Parathyroid adenoma (tissue), 2 donors: ENCODE data around the gene ENTPD6.

Experiments used
- H2AFZ ChIP-seq: fragments of 300-600 bp; sonication (generic); one replicate; pipeline ENCODE4 v1.7.0; 2017; ENCODE audit warnings: antibody characterized with exemption, mild to moderate bottlenecking
- H3K27ac ChIP-seq: fragments of 300-600 bp; sonication (generic); one replicate; pipeline ENCODE4 v1.7.0; 2017
- H3K27me3 ChIP-seq: fragments of 300-600 bp; sonication (generic); one replicate; pipeline ENCODE4 v1.7.0; 2017; ENCODE audit warnings: low read length; ENCODE audit not compliant: control insufficient read depth, insufficient read depth
- H3K36me3 ChIP-seq: fragments of 300-600 bp; sonication (generic); one replicate; pipeline ENCODE4 v1.7.0; 2017; ENCODE audit warnings: low read length; ENCODE audit not compliant: control insufficient read depth, insufficient read depth
- H3K4me1 ChIP-seq: fragments of 300-600 bp; sonication (generic); one replicate; pipeline ENCODE4 v1.7.0; 2017; ENCODE audit warnings: control low read depth
- H3K4me2 ChIP-seq: fragments of 300-600 bp; sonication (generic); one replicate; pipeline ENCODE4 v1.7.0; 2017; ENCODE audit warnings: low read length
- H3K4me3 ChIP-seq: fragments of 300-600 bp; sonication (generic); one replicate; pipeline ENCODE4 v1.7.0; 2017; ENCODE audit warnings: low read depth, low read length
- H3K79me2 ChIP-seq: fragments of 300-600 bp; sonication (generic); one replicate; pipeline ENCODE4 v1.7.0; 2017; ENCODE audit warnings: control low read depth
- H3K9ac ChIP-seq: fragments of 300-600 bp; sonication (generic); one replicate; pipeline ENCODE4 v1.7.0; 2017; ENCODE audit warnings: mild to moderate bottlenecking
- H3K9me3 ChIP-seq: fragments of 300-600 bp; sonication (generic); one replicate; pipeline ENCODE4 v1.7.0; 2017; ENCODE audit warnings: low read length; ENCODE audit not compliant: control insufficient read depth
- TF ChIP-seq, protein P1 (sequence below): fragments of 300-600 bp; sonication (generic); IDR thresholded peaks from one replicate; pipeline ENCODE4 v1.7.0; 2017; ENCODE audit warnings: antibody characterized with exemption, mild to moderate bottlenecking
- donor health status: primary hyperparathyroidism.

ENTPD6 gene

DNA sequence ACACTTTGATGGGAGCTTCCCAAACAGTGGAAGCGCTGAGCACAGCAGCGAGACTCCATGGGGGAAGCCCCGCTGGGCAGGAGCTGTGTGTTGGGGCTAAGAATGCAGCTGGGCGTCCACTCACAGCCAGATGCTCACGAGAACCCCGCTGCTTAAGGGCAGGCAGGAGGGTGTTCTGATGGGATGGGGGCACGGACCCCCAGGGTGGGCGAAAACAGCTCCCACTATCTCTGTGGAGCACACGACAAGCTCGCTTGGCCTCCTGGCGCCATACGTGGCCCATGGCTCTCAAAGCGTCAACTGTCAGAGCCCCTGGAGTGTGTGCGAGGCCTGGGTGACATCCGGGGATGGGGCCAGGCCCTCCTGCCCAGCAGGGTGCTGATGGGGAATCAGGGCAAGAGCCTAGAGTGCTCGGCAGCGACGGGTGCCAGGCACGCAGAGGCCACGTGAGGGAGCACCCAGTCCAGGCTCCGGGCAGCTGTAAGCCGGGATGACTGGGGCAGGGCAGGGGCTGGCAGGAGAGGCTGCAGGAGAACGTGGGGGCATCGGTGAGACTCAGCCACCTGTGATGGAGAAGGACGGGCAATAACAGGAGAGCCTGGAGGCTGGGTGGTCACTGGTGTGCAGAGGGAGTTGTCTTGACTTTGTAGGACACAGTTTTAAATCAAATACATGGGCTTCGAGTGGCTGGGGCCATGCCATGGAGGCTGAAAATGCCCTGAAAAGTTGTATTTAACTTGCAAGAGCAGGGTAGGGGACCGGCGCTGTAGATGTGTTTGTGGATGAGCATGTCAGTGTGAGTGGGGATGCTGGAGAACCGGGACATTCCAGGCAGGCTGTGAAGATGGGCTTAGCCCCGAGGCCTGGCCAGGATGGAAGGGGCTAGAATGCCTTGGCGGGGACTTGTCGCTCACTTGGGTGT is 79.6 kb downstream of the ENTPD6 start:
- Histone ChIP-seq H3K27me3 (no peaks in the 10 kb centered on the region), H3K4me1 (peaks cover 7% of the 10 kb centered on the region), H3K79me2 (no peaks in the 10 kb centered on the region), H3K9me3 (no peaks in the 10 kb centered on the region), H3K36me3 (no peaks in the 10 kb centered on the region), H3K27ac (no peak overlapping the region), H3K4me2 (no peak overlapping the region), H2AFZ (no peak overlapping the region), H3K9ac (no peak overlapping the region), H3K4me3 (no peak overlapping the region)
- TF ChIP-seq, protein P1, sequence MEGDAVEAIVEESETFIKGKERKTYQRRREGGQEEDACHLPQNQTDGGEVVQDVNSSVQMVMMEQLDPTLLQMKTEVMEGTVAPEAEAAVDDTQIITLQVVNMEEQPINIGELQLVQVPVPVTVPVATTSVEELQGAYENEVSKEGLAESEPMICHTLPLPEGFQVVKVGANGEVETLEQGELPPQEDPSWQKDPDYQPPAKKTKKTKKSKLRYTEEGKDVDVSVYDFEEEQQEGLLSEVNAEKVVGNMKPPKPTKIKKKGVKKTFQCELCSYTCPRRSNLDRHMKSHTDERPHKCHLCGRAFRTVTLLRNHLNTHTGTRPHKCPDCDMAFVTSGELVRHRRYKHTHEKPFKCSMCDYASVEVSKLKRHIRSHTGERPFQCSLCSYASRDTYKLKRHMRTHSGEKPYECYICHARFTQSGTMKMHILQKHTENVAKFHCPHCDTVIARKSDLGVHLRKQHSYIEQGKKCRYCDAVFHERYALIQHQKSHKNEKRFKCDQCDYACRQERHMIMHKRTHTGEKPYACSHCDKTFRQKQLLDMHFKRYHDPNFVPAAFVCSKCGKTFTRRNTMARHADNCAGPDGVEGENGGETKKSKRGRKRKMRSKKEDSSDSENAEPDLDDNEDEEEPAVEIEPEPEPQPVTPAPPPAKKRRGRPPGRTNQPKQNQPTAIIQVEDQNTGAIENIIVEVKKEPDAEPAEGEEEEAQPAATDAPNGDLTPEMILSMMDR = no peak

DNA sequence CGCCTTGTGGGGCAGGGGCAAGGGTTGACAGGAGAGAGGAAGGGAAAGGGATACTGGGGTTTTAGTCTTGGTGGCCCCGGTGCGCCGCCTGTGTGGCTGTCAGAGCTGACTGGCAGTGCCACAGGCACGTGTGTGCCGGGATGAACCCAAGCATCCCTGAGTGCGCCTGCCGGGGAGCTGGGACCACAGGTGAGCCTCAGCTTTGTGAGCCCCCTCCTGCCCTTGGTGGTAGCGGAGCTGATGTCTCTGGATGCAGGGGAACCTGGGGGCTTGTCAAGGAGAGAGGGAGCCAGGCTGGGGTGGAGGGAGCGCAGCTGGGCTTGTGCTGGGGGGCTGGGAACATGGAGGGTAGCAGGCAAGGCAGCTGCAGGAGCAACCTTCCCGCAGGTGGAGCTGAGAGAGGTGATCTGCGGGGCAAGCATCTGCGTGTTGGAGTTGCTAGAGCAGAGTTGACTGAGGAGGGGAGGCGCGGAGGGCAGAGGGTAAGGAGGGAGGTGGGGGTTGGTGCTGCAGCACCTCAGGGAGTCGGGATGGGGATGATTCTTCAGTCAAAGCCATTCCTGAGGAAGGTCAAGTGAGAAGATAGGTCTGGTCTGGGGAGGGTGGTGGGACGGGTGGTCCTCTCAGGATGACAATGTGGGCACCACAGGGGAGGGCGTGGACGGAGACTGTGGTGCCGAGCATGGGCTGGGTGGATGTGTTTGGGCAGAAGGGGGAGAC is 80.5 kb downstream of the ENTPD6 start:
- H3K27me3 ChIP-seq = no peaks in the 10 kb centered on the region
- no peak overlapping the region for H2AFZ ChIP-seq
- no peak overlapping the region for H3K9ac ChIP-seq
- no peak overlapping the region for H3K4me3 ChIP-seq
- no peaks in the 10 kb centered on the region for H3K79me2 ChIP-seq
- TF ChIP-seq, protein P1 = no peak
- H3K4me2 ChIP-seq = no peak overlapping the region
- H3K9me3 ChIP-seq = no peaks in the 10 kb centered on the region
- H3K4me1 ChIP-seq = peaks cover 10% of the 10 kb centered on the region
- H3K36me3 ChIP-seq = no peaks in the 10 kb centered on the region
- no peak overlapping the region for H3K27ac ChIP-seq
